Right lobe of liver (tissue), 4 donors: ENCODE results near the gene ADGRV1.

ENCODE experiments used
- CTCF ChIP-seq, 4 donors: fragments of 200-600 bp in 3 of 4; fragments of 450-650 bp in 1 of 4; IDR thresholded peaks; one replicate each; pipeline versions ENCODE4 v1.5.1 to v1.8.0; 2016 to 2022; ENCODE audit warnings: antibody characterized with exemption in 4 of 4, mild to moderate bottlenecking in 2 of 4
- POLR2A ChIP-seq: fragments of 450-650 bp; IDR thresholded peaks from one replicate; pipeline ENCODE4 v1.6.1; 2017; ENCODE audit warnings: antibody characterized with exemption, mild to moderate bottlenecking
- donor health status: DM: no; HTN: no; CAD: no.
- donor health status: DM: no; HTN: no; CAD: no.
- donor health status: DM: no; HTN: yes; CAD: no.

- no peak for TF ChIP-seq CTCF (IDR thresholded peaks at IDR 0.05)
- TF ChIP-seq POLR2A = no peak
Observed at GRCh38 chr5:91018712-91019371, 460.2 kb downstream of the ADGRV1 start.
